GM12892 (cell line): ENCODE results near the gene TBX19.

Experiments
- DNase-seq: peaks from one replicate; pipeline ENCODE4 v3.0.0; 2011; ENCODE audit not compliant: insufficient read length
- FAIRE-seq: peaks from 2 replicates; lab custom pipeline; 2011; peaks lifted over from hg19 to GRCh38; lab: Jason Lieb, UNC
- POLR2A ChIP-seq: IDR thresholded peaks from 2 replicates; pipeline ENCODE4 v1.6.1; 2011; ENCODE audit warnings: low read depth, low read length, control low read depth
- POLR2AphosphoS5 ChIP-seq: IDR thresholded peaks from 2 replicates; pipeline ENCODE4 v1.6.1; 2011; ENCODE audit warnings: low read depth, low read length, control low read depth
- TAF1 ChIP-seq: IDR thresholded peaks from 2 replicates; pipeline ENCODE4 v1.6.1; 2011; ENCODE audit warnings: low read depth, mild to moderate bottlenecking, control low read depth, low read length, borderline replicate concordance

The TBX19 gene

DNA sequence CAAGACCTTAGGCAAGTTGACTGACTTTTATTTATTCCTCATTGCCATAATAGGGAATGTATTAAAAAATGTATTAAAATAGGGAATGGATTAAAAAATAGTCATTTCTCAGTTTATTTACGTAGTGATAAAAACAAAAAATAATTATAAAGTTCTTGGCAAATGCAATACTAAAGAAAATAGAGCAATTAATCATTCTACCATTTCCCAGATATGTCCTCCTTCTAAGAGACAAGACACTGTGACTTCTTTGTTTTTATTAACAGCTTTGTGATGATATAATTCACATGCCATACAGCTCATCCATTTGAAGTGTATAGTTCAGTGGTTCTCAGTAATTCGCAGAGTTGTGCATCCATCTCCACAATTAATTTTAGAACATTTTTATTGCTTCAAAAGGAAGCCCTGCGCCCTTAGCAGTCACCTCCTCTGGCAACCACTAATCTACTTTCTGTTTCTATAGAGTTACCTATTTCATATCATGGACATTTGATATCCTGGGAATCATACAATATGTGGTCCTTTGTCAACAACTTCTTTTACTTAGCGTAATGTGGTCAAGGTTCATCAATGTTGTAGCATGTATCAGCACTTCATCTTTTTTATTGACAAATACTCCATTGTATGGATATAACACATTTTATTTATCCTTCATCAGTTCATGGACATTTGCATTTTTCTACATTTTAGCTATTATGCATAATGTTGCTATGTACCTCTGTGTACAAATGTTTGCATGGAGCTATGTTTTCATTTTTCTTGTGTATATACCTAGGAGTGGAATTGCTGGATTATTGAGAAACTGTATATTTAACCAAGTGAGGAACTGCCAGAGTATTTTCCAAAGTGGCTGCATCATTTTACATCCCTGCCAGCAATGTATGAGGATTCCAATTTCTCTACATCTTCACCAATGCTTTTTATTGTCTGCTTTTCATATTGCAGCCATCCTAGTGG lies 5.6 kb downstream of the TBX19 start:
- FAIRE-seq (no peak), DNase-seq (no peak)
- no peak for TF ChIP-seq TAF1
- TF ChIP-seq POLR2A, result no peak
- no peak for TF ChIP-seq POLR2AphosphoS5

DNA sequence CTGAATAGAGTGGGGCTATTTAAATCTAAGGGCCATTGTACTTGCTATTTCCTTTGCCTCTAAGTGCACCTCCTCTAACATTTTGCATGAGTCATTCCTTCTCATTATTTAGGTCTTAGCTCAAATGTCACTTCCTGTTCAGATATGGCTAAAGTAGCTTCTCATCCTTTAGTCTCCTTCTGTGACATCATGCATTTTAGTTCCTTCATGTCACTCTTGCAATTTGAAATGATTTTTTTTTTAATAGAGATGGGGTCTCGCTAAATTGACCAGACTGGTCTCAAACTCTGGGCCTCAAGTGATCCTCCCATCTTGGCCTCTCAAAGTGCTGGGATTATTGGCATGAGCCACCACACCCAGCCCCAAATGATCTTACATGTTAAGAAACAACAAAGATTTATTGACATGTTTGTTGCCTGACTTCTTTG lies 6.6 kb downstream of the TBX19 start:
- DNase-seq, result no peak

DNA sequence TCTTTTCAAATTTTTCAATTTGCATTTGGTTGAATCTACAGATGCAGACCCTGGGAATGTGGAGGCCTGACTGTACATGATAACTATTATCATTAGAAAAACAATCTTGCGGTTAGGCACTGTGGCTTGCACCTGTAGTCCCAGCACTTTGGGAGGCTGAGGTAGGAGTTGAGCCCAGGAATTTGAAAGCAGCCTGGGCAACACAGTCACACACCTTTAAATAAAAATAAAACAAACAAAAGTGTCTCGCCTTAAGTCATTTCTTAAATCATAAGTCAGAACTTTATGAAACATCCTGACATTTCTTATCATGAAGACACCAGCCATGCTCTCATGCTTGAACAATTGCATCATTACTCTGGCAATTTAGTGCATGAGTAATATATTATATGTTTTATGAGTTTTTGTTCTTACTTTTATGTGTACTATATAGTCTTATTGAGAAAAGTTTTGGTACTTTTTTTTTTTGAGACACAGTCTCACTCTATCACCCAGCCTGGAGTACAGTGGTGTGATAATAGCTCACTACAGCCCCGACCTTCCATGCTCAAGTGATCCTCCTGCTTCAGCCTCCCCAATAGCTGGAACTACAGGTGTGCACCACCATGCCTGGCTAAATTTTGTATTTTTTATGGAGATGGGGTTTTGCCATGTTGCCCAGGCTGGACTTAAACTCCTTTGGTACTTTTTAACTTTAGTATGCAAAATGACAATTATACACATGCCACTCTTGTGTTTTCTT lies 7.8 kb downstream of the TBX19 start:
- TF ChIP-seq POLR2A (no peak), POLR2AphosphoS5 (no peak), TAF1 (no peak)
- no peak for DNase-seq
- FAIRE-seq, result no peak

More for the DNA sequence above, 6.6 kb downstream of the TBX19 start:
- no peak for FAIRE-seq
- TF ChIP-seq TAF1, result no peak
- no peak for TF ChIP-seq POLR2A
- TF ChIP-seq POLR2AphosphoS5, result no peak

DNA sequence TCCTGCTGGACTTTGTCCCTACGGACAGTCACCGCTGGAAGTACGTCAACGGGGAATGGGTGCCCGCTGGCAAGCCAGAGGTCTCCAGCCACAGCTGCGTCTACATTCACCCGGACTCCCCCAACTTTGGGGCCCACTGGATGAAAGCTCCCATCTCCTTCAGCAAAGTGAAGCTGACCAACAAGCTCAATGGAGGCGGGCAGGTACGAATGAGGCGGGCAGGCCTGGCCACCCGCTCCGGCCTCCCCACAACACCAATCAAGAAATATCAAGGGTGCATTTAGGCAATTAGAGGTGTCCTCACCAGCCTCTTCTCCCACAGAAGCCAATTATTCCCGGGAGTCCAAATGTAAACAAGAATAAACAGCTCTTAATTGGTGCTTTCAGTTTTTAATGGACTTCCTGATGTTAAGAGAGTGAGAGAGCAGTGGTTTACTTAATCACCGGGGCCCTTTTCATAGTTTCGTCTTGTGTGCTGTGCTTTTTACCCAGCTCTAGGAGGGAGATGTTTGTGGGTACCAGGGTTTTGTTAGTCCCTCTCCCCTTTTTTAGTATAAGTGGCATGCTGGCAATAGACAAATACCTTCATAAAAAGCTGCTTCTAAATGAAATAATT lies 10.7 kb downstream of the TBX19 start:
- FAIRE-seq (no peak), DNase-seq (no peak)
- TF ChIP-seq TAF1 (no peak), POLR2AphosphoS5 (no peak), POLR2A (no peak)

DNA sequence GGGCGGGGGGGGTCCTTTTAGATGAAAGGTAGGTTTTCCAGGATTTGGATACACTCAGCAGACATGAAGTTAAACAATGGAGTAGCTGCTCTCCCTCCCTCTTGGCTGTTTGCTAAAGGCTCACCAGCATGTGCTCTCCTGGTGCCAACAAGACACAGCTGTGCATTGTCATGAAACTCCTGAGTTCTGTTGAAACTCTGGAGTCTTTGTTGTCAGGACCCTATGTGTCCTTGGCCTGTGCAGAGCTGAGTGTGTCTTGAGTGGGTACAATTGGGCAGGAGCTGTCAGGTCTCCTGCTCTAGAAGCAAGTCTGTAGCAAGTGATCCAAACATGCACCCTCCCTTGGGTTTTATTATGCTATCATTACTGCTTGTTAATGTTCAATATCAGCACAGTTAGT lies 12.7 kb downstream of the TBX19 start:
- TF ChIP-seq TAF1 (no peak), POLR2A (no peak), POLR2AphosphoS5 (no peak)
- DNase-seq (no peak), FAIRE-seq (no peak)

DNA sequence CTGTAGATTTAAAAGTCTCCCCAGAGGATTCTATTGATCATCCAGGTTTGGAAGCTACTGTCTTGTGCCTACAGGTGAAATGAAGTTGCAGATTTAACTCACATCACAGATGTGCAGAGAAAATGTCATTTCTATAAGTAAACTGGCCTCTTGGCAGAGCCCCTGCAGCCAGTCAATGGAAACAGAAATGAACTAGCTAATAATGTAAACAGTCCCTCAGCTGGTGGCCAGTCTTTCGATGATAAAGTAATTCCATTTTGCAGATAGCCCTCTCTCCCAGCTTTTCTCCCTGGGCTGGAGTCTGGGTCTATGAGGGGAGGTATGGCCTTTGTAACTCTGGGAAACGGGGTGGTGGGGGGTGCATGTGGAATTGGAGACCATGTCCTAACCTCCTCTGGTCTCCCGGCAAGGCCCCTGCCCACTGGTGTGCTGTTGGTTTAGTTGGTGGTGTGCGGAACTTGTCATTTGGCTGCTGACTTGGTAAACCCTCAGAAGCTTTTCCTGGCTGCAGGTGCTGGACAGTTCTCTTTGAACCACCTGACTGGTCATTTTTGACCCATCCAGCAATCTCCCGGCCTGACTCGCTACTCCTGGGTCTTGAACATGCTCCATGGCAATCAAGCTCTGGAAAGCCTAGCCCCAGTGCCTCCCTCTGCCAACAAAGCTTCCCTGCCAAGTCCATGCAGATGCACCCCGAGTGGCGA lies 14.9 kb downstream of the TBX19 start:
- DNase-seq, result no peak
- TF ChIP-seq POLR2AphosphoS5, result no peak
- no peak for TF ChIP-seq TAF1
- TF ChIP-seq POLR2A, result no peak
- no peak for FAIRE-seq

DNA sequence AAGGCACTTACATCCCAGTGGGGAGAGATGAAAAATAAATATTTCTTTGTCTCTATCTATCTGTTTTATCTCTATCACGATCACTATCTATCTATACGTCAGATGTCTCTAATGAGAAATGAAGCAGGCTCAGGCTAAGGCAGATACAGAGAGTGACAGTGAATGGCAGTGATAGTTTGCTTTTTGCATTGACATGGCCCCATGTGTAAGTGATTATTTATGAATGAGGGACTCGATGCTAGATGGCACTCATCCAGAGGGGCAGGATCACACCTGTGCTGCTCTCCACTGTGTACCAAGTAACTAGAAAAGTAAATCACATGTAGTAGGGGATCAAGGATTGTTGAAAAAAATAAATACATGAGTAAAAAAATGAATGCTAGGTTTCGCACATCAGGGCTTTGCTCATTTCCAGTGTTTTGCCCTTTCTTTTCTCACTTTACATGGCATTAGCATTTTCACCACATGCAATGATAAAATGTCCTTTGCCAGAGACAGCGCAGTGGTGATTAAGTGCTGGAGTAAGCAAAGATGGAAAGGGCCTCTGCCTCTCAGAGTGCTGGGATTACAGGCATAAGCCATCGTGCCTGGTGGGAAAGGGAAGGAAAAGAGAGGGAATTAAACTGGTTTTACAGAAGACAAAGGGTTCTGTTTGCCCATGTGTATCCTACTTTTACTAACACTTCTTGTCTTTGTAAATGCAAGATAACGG lies 16.5 kb downstream of the TBX19 start:
- DNase-seq (no peak), FAIRE-seq (no peak)
- no peak for TF ChIP-seq POLR2A
- no peak for TF ChIP-seq TAF1
- TF ChIP-seq POLR2AphosphoS5, result no peak

DNA sequence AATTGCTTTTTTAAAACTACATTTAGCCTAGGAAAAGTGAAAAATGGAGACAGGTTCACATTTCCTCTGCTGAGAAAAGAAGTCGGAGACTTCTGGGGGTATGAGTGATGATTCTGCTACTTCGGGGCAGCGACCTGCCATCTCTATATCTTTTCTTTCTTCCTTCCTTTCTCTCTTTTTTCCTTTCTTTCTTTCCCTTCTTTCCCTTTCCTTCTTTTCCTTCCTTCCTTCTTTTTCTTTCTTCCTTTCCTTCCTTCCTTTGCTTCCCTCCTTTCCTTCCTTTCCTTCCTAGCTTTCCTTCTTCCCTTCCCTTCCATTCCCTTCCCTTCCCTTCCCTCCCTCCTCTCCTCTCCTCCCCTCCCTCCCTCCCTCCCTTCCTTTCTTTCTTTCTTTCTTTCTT lies 17.8 kb downstream of the TBX19 start:
- DNase-seq (no peak), FAIRE-seq (no peak)
- TF ChIP-seq POLR2A, result no peak
- no peak for TF ChIP-seq TAF1
- TF ChIP-seq POLR2AphosphoS5, result no peak

DNA sequence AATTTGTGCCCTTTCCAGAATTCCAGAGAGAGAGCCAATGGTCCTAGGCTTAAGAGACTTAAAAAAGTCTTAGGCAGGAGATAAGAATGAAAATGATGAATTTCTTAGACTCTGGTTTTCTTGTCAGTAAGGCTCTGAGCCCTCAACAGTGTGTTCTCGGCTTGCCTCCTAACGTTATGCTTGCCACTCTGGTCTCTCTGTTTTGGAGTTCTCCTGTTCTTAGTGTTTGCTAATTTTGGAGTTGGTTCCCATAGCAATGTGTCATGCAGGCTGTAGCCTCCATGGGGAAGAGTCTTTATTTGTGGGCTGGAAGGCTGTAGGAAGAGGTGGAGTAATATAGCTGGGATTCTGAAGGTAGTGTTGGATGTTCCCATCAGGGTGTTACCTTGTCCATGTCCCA lies 19.9 kb downstream of the TBX19 start:
- FAIRE-seq (no peak), DNase-seq (no peak)
- TF ChIP-seq POLR2A, result no peak
- TF ChIP-seq POLR2AphosphoS5, result no peak
- no peak for TF ChIP-seq TAF1

DNA sequence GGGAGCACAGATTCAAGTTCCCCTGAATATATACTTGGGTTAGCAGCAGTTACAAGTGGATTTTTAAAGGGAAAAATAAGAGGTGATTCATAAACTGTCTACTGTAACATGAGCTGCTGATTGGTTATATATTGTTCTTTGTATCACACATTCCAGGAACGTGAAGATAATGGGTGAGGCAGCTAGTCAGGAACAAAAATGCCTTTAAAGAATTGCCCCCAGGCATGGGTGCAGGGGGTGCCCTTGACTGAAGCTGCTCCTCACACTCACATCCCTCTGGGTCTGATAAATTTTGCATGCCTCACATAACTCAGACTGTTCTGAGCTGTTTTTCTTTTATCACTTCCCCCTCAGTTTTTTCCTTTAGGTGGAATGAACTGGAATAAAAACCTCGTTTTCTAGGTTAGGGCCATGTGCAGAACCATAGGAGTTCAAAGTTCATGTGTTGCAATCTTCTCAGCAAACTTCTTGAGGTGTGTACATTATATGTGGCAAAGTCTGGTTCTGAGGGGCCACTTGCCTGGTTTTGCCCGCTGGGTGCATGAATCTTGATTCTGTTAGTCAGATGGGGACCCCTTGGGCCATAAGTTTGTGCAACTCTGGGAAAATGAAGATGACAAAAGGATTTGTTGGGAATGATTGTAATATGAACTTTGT lies 21.1 kb downstream of the TBX19 start:
- FAIRE-seq (no peak), DNase-seq (no peak)
- TF ChIP-seq TAF1, result no peak
- TF ChIP-seq POLR2AphosphoS5, result no peak
- no peak for TF ChIP-seq POLR2A
